SK-N-SH (cell line): ENCODE data around the gene LHPP. TPM values are rescaled to one million over a fixed set of nuclear protein-coding genes. Genes with fewer than 3 reads are reported as not detected.

Experiments used
- CTCF ChIA-PET: fragments of 300-600, 350-600 bp; formaldehyde crosslinking; extraction: SDS; loops from one replicate; lab custom pipeline; 2021; lab: Yijun Ruan, JAX
- POLR2A ChIA-PET: fragments of 350-600 bp; sonication (Branson Sonifier 250); formaldehyde crosslinking; extraction: SDS; loops from one replicate; lab custom pipeline; 2020; ENCODE audit warnings: antibody characterized with exemption, inconsistent platforms; lab: Yijun Ruan, JAX
- DNase-seq: peaks from one replicate; pipeline ENCODE4 v3.0.0; 2012
- H2AFZ ChIP-seq: fragments of 200-600 bp; sonication (generic); 2 replicates; pipeline ENCODE4 v1.8.1; 2016; ENCODE audit warnings: antibody characterized with exemption, mild to moderate bottlenecking, low read depth
- H3F3A ChIP-seq: fragments of 200-600 bp; sonication (generic); replicated peaks from 2 replicates; pipeline ENCODE3; 2016; ENCODE audit warnings: antibody characterized with exemption, mild to moderate bottlenecking; ENCODE audit not compliant: insufficient read depth
- H3K27ac ChIP-seq, 2 experiments: fragments of 200-500 bp in 1 of 2; fragments of 200-600 bp in 1 of 2; sonication (Bioruptor generic) in 1 of 2; sonication (generic), shearing (Covaris generic) in 1 of 2; 2 replicates each; pipeline versions ENCODE4 v1.5.1 to v1.6.1; 2014 to 2016; ENCODE audit warnings: low read depth in 2 of 2, inconsistent platforms in 1 of 2, low read length in 1 of 2, mild to moderate bottlenecking in 1 of 2, mixed read lengths in 1 of 2
- H3K27me3 ChIP-seq: fragments of 200-600 bp; sonication (generic), shearing (Covaris generic); 2 replicates; pipeline ENCODE4 v1.6.1; 2016; ENCODE audit warnings: mixed run types; ENCODE audit not compliant: insufficient read depth
- H3K36me3 ChIP-seq, 2 experiments: fragments of 200-500 bp in 1 of 2; fragments of 200-600 bp in 1 of 2; sonication (Bioruptor generic) in 1 of 2; sonication (generic) in 1 of 2; replicated peaks in 1 of 2; 2 replicates each; pipeline versions ENCODE3 to v1.5.1; 2014 to 2016; ENCODE audit warnings: low read length in 1 of 2, mild to moderate bottlenecking in 1 of 2; ENCODE audit not compliant: insufficient read depth in 2 of 2, control insufficient read depth in 1 of 2
- H3K4me1 ChIP-seq, 2 experiments: fragments of 200-500 bp in 1 of 2; fragments of 200-600 bp in 1 of 2; sonication (Bioruptor generic) in 1 of 2; sonication (generic), shearing (Covaris generic) in 1 of 2; 2 replicates each; pipeline versions ENCODE4 v1.5.1 to v1.6.1; 2014 to 2016; ENCODE audit warnings: low read depth in 1 of 2, low read length in 1 of 2, mixed run types in 1 of 2; ENCODE audit not compliant: insufficient read depth in 2 of 2, control insufficient read depth in 1 of 2
- H3K4me2 ChIP-seq: fragments of 200-600 bp; sonication (generic), shearing (Covaris generic); 2 replicates; pipeline ENCODE4 v1.6.1; 2017; ENCODE audit warnings: mixed run types
- H3K4me3 ChIP-seq, 2 experiments: fragments of 200-500 bp in 1 of 2; fragments of 200-600 bp in 1 of 2; sonication (Bioruptor generic) in 1 of 2; sonication (generic), shearing (Covaris generic) in 1 of 2; 2 replicates each; pipeline versions ENCODE4 v1.5.1 to v1.8.1; 2014 to 2016; ENCODE audit warnings: low read depth in 2 of 2, inconsistent platforms in 1 of 2, low read length in 1 of 2, mild to moderate bottlenecking in 1 of 2, mixed read lengths in 1 of 2, moderate library complexity in 1 of 2
- H3K79me2 ChIP-seq: fragments of 200-600 bp; sonication (generic); 2 replicates; pipeline ENCODE4 v1.8.1; 2017; ENCODE audit warnings: mild to moderate bottlenecking; ENCODE audit not compliant: insufficient read depth
- H3K9ac ChIP-seq: fragments of 200-600 bp; sonication (generic); 2 replicates; pipeline ENCODE4 v1.6.1; 2017; ENCODE audit warnings: mixed run types
- H3K9me2 ChIP-seq: fragments of 200-600 bp; sonication (generic); 2 replicates; pipeline ENCODE4 v1.6.1; 2017; ENCODE audit warnings: mixed run types
- H3K9me3 ChIP-seq: fragments of 200-600 bp; sonication (generic); 2 replicates; pipeline ENCODE4 v1.6.1; 2017; ENCODE audit warnings: mixed run types, mild to moderate bottlenecking, moderate library complexity
- H4K20me1 ChIP-seq: fragments of 200-600 bp; sonication (generic); 2 replicates; pipeline ENCODE4 v1.6.1; 2017; ENCODE audit warnings: mild to moderate bottlenecking, mixed run types; ENCODE audit not compliant: insufficient read depth
- CTCF ChIP-seq: fragments of 200-600 bp; sonication (generic); IDR thresholded peaks from 2 replicates; pipeline ENCODE4 v1.6.1; 2017; ENCODE audit warnings: antibody characterized with exemption, mild to moderate bottlenecking, moderate library complexity
- EP300 ChIP-seq, 2 experiments: IDR thresholded peaks; 2 replicates each; pipeline versions ENCODE4 v1.4.0 to v1.6.1; 2012; ENCODE audit warnings: borderline replicate concordance in 1 of 2, low read depth in 1 of 2, low read length in 1 of 2
- FOXJ3 ChIP-seq: sonication (generic); formaldehyde crosslinking; IDR thresholded peaks from 2 replicates; pipeline ENCODE4 v1.5.1; 2020; ENCODE audit warnings: mild to moderate bottlenecking, missing genetic modification reagents
- GATA2 ChIP-seq: sonication (generic); formaldehyde crosslinking; IDR thresholded peaks from 2 replicates; pipeline ENCODE4 v1.5.0; 2020; ENCODE audit warnings: mild to moderate bottlenecking, missing genetic modification reagents
- MEF2A ChIP-seq: IDR thresholded peaks from 2 replicates; pipeline ENCODE4 v1.4.0; 2012; ENCODE audit warnings: low read depth, borderline replicate concordance
- PBX3 ChIP-seq: IDR thresholded peaks from 2 replicates; pipeline ENCODE4; 2012
- RAD21 ChIP-seq: IDR thresholded peaks from 2 replicates; pipeline ENCODE4 v1.6.1; 2012; ENCODE audit warnings: mild to moderate bottlenecking, low read length
- RCOR1 ChIP-seq: fragments of 150-350 bp; IDR thresholded peaks from 2 replicates; pipeline ENCODE4 v1.6.1; 2017; ENCODE audit warnings: antibody characterized with exemption, low read length
- WGBS: methylation state at CpG from one replicate; pipeline ENCODE4 v1.1.6; 2017; ENCODE audit warnings: low lambda C conversion rate; 5-methylcytosine and 5-hydroxymethylcytosine counted together
- polyA plus RNA-seq, 3 experiments: library from polyadenylated mRNA; depleted of rRNA; stranded (reverse); fragments of >200 nt; gene quantifications; 2 replicates each; pipeline ENCODE4 v1.2.3, GENCODE V29; 2012
- TF ChIP-seq, protein P1 (sequence below): IDR thresholded peaks from 2 replicates; pipeline ENCODE4 v1.6.1; 2012; ENCODE audit warnings: mild to moderate bottlenecking, low read depth, low read length, moderate library complexity

Gene LHPP
- polyA plus RNA-seq, 1 of the 3 experiments (the other 2 are of a cell fraction) = 29.8 TPM

DNA sequence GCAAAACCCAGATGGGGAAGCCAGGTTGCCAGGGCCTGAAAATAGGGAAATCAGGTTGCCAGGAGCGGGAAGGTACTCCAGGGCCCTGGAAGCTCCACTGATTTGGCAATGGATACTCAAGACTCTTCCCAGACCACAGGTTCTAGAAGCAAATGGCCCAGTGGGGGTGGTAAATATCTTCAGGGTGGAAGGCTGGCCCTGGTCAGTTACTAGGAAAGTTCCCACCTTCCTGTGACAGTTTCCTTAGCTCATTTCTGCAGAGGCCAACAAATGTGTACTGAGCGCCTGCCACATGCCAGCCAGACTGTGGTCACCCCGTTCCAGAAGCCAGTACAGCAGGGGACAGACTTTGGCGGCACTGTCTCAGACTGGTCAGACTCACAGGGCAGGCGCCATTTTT lies 168.9 kb downstream of the LHPP start (continued):
- no peak for TF ChIP-seq PBX3
- TF ChIP-seq, protein P1, sequence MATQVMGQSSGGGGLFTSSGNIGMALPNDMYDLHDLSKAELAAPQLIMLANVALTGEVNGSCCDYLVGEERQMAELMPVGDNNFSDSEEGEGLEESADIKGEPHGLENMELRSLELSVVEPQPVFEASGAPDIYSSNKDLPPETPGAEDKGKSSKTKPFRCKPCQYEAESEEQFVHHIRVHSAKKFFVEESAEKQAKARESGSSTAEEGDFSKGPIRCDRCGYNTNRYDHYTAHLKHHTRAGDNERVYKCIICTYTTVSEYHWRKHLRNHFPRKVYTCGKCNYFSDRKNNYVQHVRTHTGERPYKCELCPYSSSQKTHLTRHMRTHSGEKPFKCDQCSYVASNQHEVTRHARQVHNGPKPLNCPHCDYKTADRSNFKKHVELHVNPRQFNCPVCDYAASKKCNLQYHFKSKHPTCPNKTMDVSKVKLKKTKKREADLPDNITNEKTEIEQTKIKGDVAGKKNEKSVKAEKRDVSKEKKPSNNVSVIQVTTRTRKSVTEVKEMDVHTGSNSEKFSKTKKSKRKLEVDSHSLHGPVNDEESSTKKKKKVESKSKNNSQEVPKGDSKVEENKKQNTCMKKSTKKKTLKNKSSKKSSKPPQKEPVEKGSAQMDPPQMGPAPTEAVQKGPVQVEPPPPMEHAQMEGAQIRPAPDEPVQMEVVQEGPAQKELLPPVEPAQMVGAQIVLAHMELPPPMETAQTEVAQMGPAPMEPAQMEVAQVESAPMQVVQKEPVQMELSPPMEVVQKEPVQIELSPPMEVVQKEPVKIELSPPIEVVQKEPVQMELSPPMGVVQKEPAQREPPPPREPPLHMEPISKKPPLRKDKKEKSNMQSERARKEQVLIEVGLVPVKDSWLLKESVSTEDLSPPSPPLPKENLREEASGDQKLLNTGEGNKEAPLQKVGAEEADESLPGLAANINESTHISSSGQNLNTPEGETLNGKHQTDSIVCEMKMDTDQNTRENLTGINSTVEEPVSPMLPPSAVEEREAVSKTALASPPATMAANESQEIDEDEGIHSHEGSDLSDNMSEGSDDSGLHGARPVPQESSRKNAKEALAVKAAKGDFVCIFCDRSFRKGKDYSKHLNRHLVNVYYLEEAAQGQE = no peak
- TF ChIP-seq, all 33 proteins: peak for 0

GRCh38 chr10:124632064-124632531 lies 170.5 kb downstream of the LHPP start:
- H3K4me3 ChIP-seq = no peak overlapping the region
- H3K79me2 ChIP-seq = no peaks in the 10 kb centered on the region
- no peaks in the 10 kb centered on the region for H3K9me3 ChIP-seq
- H4K20me1 ChIP-seq = no peaks in the 10 kb centered on the region
- no peaks in the 10 kb centered on the region for H3K27me3 ChIP-seq
- no peak overlapping the region; a peak in 1 of 4 replicates for H3K27ac ChIP-seq
- POLR2A ChIA-PET = no interaction called here
- DNase-seq = peak; percentile 58
- no peak overlapping the region for H2AFZ ChIP-seq
- TF ChIP-seq FOXJ3 (no peak), RAD21 (peak; percentile 45), MEF2A (no peak), EP300 (IDR thresholded peaks at IDR 0.05; ENCODE audit: borderline replicate concordance in 1 of 2, low read depth in 1 of 2, low read length in 1 of 2) (no peak), RCOR1 (no peak)
- TF ChIP-seq, all 33 proteins: peak for 1
- H3K4me1 ChIP-seq = peaks cover 0 to 21% of the 10 kb centered on the region in 2 experiments; a peak in 1 of 4 replicates
- CTCF ChIA-PET = interaction anchor here (1.4 to 2.2 kb wide), 2 partner anchors 17 to 110 kb away, joined by 6 to 10 read pairs; no protein-coding TSS in a partner anchor
- no peak overlapping the region for H3K9ac ChIP-seq
- no peaks in the 10 kb centered on the region for H3K36me3 ChIP-seq
- no peak overlapping the region for H3K4me2 ChIP-seq
- H3F3A ChIP-seq = no peaks in the 10 kb centered on the region
- 85% methylated on average over 11 of the region's 19 CpGs for WGBS
- no peaks in the 10 kb centered on the region for H3K9me2 ChIP-seq

- H3K27ac ChIP-seq = no peak overlapping the region; a peak in 1 of 4 replicates
- no peaks in the 10 kb centered on the region for H3F3A ChIP-seq
- H3K27me3 ChIP-seq = no peaks in the 10 kb centered on the region
- peaks cover 0 to 17% of the 10 kb centered on the region in 2 experiments; a peak in 1 of 4 replicates for H3K4me1 ChIP-seq
- ChIA-PET CTCF (interaction anchor here (1.4 to 2.2 kb wide), 2 partner anchors 16 to 109 kb away, joined by 6 to 10 read pairs; no protein-coding TSS in a partner anchor), POLR2A (no interaction called here)
- H4K20me1 ChIP-seq = no peaks in the 10 kb centered on the region
- H3K9me3 ChIP-seq = no peaks in the 10 kb centered on the region
- no peak overlapping the region for H2AFZ ChIP-seq
- H3K36me3 ChIP-seq = no peaks in the 10 kb centered on the region
- no peak overlapping the region for H3K4me2 ChIP-seq
- no peak overlapping the region for H3K9ac ChIP-seq
- no peaks in the 10 kb centered on the region for H3K9me2 ChIP-seq
- WGBS = 98% methylated on average over 8 of the region's 10 CpGs
- no peak for DNase-seq
- H3K79me2 ChIP-seq = no peaks in the 10 kb centered on the region
- TF ChIP-seq CTCF = no peak
- no peak for TF ChIP-seq GATA2 (CRISPR knock-in tag)
- no peak overlapping the region for H3K4me3 ChIP-seq
Observed at GRCh38 chr10:124632566-124632965, 170.9 kb downstream of the LHPP start.
